Measurements from ENCODE around the gene OR13C8.

OR13C8 gene

GRCh38 chr9:104617418-104617817 lies 48.5 kb downstream of the OR13C8 start:
- DNase-seq (ENCODE audit: low read depth): no peak

- no peak for DNase-seq (ENCODE audit: low read depth)
These were observed 49.1 kb downstream of the OR13C8 start, which contains the start of gene OR13C9 for GRCh38 chr9:104618104-104618503. Gene OR13C9, minus strand, starts transcription at chr9:104618204. Its CDS starts 0 bp downstream, at chr9:104618204.

Data from activated T-cell treated with anti-CD3 and anti-CD28 coated beads for 1 hour (primary cell).